K562 (cell line): ENCODE results near the gene C2CD5. TPM values are rescaled to one million over a fixed set of nuclear protein-coding genes. Genes with fewer than 3 reads are reported as not detected.

ENCODE experiments used
- ATAC-seq: fragments of 200-7000 bp; cut with Tn5 transposase; 3 replicates; pipeline ENCODE4 v1.9.1; 2020; ENCODE audit warnings: moderate library complexity
- BruUV-seq: library from RNA; stranded (reverse); fragments of 400-500 nt; replicated peaks from 2 replicates; lab custom pipeline; 2021; lab: Mats Ljungman, UMichigan
- CTCF ChIA-PET: fragments of 300-600 bp; formaldehyde crosslinking; extraction: SDS; loops from one replicate; lab custom pipeline; 2021; ENCODE audit warnings: low intra/inter-chr PET ratio; lab: Yijun Ruan, JAX
- POLR2A ChIA-PET: fragments of 300-600, 350-650 bp; sonication (Branson Sonifier 250); formaldehyde crosslinking; extraction: SDS; loops from one replicate; lab custom pipeline; 2021; ENCODE audit warnings: antibody characterized with exemption, inconsistent platforms; lab: Yijun Ruan, JAX
- DNase-seq, 4 experiments: peaks; one replicate each; pipeline versions ENCODE4 v3.0.0 to v3.0.0-alpha.2; 2011 to 2018; ENCODE audit warnings: low spot score in 3 of 4, mixed read lengths in 3 of 4; ENCODE audit errors: extremely low read depth in 1 of 4
- FAIRE-seq: peaks from 2 replicates; lab custom pipeline; 2011; peaks lifted over from hg19 to GRCh38; lab: Jason Lieb, UNC
- H2AFZ ChIP-seq: 2 replicates; pipeline ENCODE4 v1.6.0; 2011; ENCODE audit warnings: low read depth, low read length, control low read depth, inconsistent platforms
- H3K27ac ChIP-seq: fragments of 200-600 bp; 3 replicates; pipeline ENCODE4 v1.8.0; 2011; ENCODE audit warnings: low read depth, mild to moderate bottlenecking, control low read depth, inconsistent platforms, low read length, moderate library complexity, mixed read lengths; ENCODE audit errors: extremely low read depth
- H3K27me3 ChIP-seq, 2 experiments: fragments of 300-600 bp in 1 of 2; 2 replicates in 1 of 2; 3 replicates in 1 of 2; pipeline versions ENCODE4 v1.6.0 to v1.8.0; 2011; ENCODE audit warnings: inconsistent platforms in 2 of 2, low read length in 2 of 2, mild to moderate bottlenecking in 1 of 2, mixed read lengths in 1 of 2, moderate library complexity in 1 of 2; ENCODE audit not compliant: control insufficient read depth in 2 of 2, insufficient read depth in 2 of 2
- H3K36me3 ChIP-seq: fragments of 300-600 bp; 3 replicates; pipeline ENCODE4 v1.8.0; 2011; ENCODE audit warnings: mild to moderate bottlenecking, low read length, inconsistent platforms; ENCODE audit not compliant: control insufficient read depth, insufficient read depth
- H3K4me1 ChIP-seq, 2 experiments: fragments of 200-600 bp in 1 of 2; replicated peaks in 1 of 2; 2 replicates in 1 of 2; 3 replicates in 1 of 2; pipeline versions ENCODE4 v1.5.1 to v1.8.0; 2011; ENCODE audit warnings: inconsistent platforms in 2 of 2, low read length in 2 of 2, mild to moderate bottlenecking in 1 of 2, mixed read lengths in 1 of 2, moderate library complexity in 1 of 2; ENCODE audit not compliant: control insufficient read depth in 2 of 2, insufficient read depth in 2 of 2
- H3K4me2 ChIP-seq: 2 replicates; pipeline ENCODE4 v1.6.1; 2011; ENCODE audit warnings: low read length, control low read depth, inconsistent platforms, mixed read lengths; ENCODE audit not compliant: insufficient read depth
- H3K4me3 ChIP-seq: fragments of 200-600 bp; sonication (generic), shearing (Covaris generic); 2 replicates; pipeline ENCODE4 v1.5.1; 2016; ENCODE audit warnings: control low read depth, inconsistent platforms
- H3K79me2 ChIP-seq: fragments of 200-600 bp; 3 replicates; pipeline ENCODE4 v1.8.0; 2011; ENCODE audit warnings: low read length, inconsistent platforms; ENCODE audit not compliant: control insufficient read depth, insufficient read depth
- H3K9ac ChIP-seq, 2 experiments: 2 replicates each; pipeline versions ENCODE4 v1.6.0 to v1.6.1; 2011; ENCODE audit warnings: low read depth in 2 of 2, low read length in 2 of 2, control low read depth in 1 of 2, inconsistent platforms in 1 of 2, mild to moderate bottlenecking in 1 of 2, mixed read lengths in 1 of 2; ENCODE audit not compliant: insufficient read depth in 1 of 2
- H3K9me1 ChIP-seq: one replicate; pipeline ENCODE4 v1.6.0; 2011; ENCODE audit warnings: inconsistent platforms, mild to moderate bottlenecking, low read length, moderate library complexity; ENCODE audit not compliant: control insufficient read depth, insufficient read depth
- H3K9me3 ChIP-seq: replicated peaks from 2 replicates; pipeline ENCODE4 v1.5.1; 2011; ENCODE audit warnings: low read depth, low read length, inconsistent platforms; ENCODE audit not compliant: control insufficient read depth, insufficient read depth
- H4K20me1 ChIP-seq: replicated peaks from 2 replicates; pipeline ENCODE4 v1.6.1; 2011; ENCODE audit warnings: low read length, inconsistent platforms, mixed read lengths; ENCODE audit not compliant: control insufficient read depth, insufficient read depth
- FOXP1 ChIP-seq: sonication (generic); formaldehyde crosslinking; IDR thresholded peaks from 2 replicates; pipeline ENCODE4 v1.8.0; 2022; ENCODE audit warnings: mild to moderate bottlenecking, missing genetic modification reagents
- GMEB1 ChIP-seq: fragments of 250-450 bp; sonication (Bioruptor Pico); IDR thresholded peaks from 2 replicates; pipeline ENCODE4 v1.4.0; 2020; ENCODE audit warnings: mild to moderate bottlenecking
- MIER1 ChIP-seq: fragments of 450-650 bp; IDR thresholded peaks from 2 replicates; pipeline ENCODE4 v1.6.1; 2016; ENCODE audit warnings: antibody characterized with exemption, mild to moderate bottlenecking, low read depth
- PTRF ChIP-seq: fragments of 450-650 bp; IDR thresholded peaks from 2 replicates; pipeline ENCODE4 v1.6.1; 2016; ENCODE audit warnings: mild to moderate bottlenecking, missing genetic modification characterization, missing compliant biosample characterization
- RBM39 ChIP-seq: fragments of 200-400 bp; formaldehyde crosslinking; optimal IDR thresholded peaks from 2 replicates; pipeline ENCODE3; 2018; ENCODE audit warnings: low read depth, low read length
- ZC3H11A ChIP-seq: IDR thresholded peaks from 2 replicates; pipeline ENCODE4 v1.6.1; 2012; ENCODE audit warnings: low read depth, low read length, improper control_type of control experiment
- ZFPM2 ChIP-seq: fragments of 250-450 bp; sonication (Bioruptor Pico); IDR thresholded peaks from 2 replicates; pipeline ENCODE4 v1.5.1; 2022; ENCODE audit warnings: mild to moderate bottlenecking
- WGBS: fragments of 100-300 bp; shearing (Covaris generic); methylation state at CpG from one replicate; pipeline ENCODE4 v1.1.6; 2016; ENCODE audit warnings: low coverage, mixed read lengths; ENCODE audit not compliant: insufficient coverage; ENCODE audit errors: missing lambda C conversion rate; 5-methylcytosine and 5-hydroxymethylcytosine counted together
- in situ Hi-C: fragments of 300-500 bp; cut with MboI; formaldehyde crosslinking; loops from 4 replicates; pipeline ENCODE4 v1.15.0; 2018; ENCODE audit warnings: inconsistent platforms, mixed read lengths
- intact Hi-C: fragments of 100-400 bp; cut with micrococcal nuclease; formaldehyde crosslinking; loops from 2 replicates; pipeline ENCODE4 v1.14.2; 2022
- polyA plus RNA-seq, 8 experiments: library from polyadenylated mRNA; depleted of rRNA in 4 of 8; stranded (reverse) in 5 of 8; unstranded in 3 of 8; fragments of >200 nt; fragmentation: Nextera tagmentation in 2 of 8; fragmentation: Illumina TruSeq in 1 of 8; extraction: Ambion mirVana in 2 of 8; extraction: Trizol in 1 of 8; gene quantifications; 2 replicates each; pipeline versions ENCODE4 v1.2.1 to v1.2.3, GENCODE V29; 2011 to 2014; ENCODE audit warnings: inconsistent platforms in 1 of 8, missing spikeins in 1 of 8
- total RNA-seq, 7 experiments: library from RNA; depleted of rRNA in 6 of 7; stranded (reverse); fragments of >200 nt in 6 of 7; fragmentation: Illumina TruSeq in 2 of 7; extraction: Trizol in 2 of 7; gene quantifications; 2 replicates each; pipeline versions ENCODE4 v1.2.1 to v1.2.3, GENCODE V29; 2011 to 2021; ENCODE audit warnings: low replicate concordance in 1 of 7
- TF ChIP-seq, protein P1 (sequence below): fragments of 250-450 bp; sonication (Bioruptor Pico); IDR thresholded peaks from 2 replicates; pipeline ENCODE4 v1.4.0; 2020; ENCODE audit warnings: borderline replicate concordance

C2CD5 gene
- total and polyA plus RNA-seq, 9 of the 15 experiments (the other 6 are each of a cell fraction or from before 2014, with no cell fraction given), result 5.1 to 24.1 (median 14.3) TPM

DNA sequence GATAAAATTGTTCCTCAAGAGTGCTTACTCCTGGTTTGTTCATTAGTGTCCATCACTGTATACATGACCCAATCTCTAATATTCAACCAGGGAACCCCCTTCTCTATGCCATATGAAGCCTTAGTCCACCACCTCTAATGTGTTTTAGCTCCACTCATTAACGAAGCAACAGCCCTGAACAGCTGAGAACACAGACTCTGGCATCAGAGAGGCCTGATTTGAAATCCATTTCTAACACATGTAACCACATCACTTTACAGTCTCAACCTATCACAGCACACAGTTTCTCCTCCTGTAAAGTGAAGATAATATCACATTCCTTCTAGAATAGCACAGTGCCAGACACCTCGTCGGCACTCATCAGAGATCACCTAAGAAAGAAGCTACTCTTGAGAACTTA is 64.3 kb downstream of the C2CD5 start:
- DNase-seq (peak in 1 of 4 experiments; percentile 2), ATAC-seq (no peak; the same call in 2 of the 3 replicates), FAIRE-seq (no peak)
- Histone ChIP-seq H3K4me3 (no peak overlapping the region), H3K4me2 (no peak overlapping the region), H3K36me3 (peaks cover 27% of the 10 kb centered on the region; the same call in 2 of the 3 replicates), H3K9me1 (no peaks in the 10 kb centered on the region), H3K27ac (no peak overlapping the region), H3K27me3 (no peaks in the 10 kb centered on the region), H2AFZ (no peak overlapping the region), H3K9me3 (no peaks in the 10 kb centered on the region; the same call in 1 of the 2 replicates), H3K9ac (no peak overlapping the region), H3K4me1 (no peaks in the 10 kb centered on the region), H4K20me1 (no peaks in the 10 kb centered on the region), H3K79me2 (no peaks in the 10 kb centered on the region)
- in situ Hi-C loops (no loop called here), intact Hi-C loops (no loop called here)
- WGBS, result 47% methylated on average over 3 of the region's 3 CpGs
- no peak for TF ChIP-seq ZFPM2 (CRISPR knock-in tag)
- TF ChIP-seq PTRF (tag), result no peak
- TF ChIP-seq GMEB1 (CRISPR knock-in tag), result no peak
- TF ChIP-seq FOXP1 (CRISPR knock-in tag), result no peak
- no peak for TF ChIP-seq MIER1
- TF ChIP-seq, protein P1, sequence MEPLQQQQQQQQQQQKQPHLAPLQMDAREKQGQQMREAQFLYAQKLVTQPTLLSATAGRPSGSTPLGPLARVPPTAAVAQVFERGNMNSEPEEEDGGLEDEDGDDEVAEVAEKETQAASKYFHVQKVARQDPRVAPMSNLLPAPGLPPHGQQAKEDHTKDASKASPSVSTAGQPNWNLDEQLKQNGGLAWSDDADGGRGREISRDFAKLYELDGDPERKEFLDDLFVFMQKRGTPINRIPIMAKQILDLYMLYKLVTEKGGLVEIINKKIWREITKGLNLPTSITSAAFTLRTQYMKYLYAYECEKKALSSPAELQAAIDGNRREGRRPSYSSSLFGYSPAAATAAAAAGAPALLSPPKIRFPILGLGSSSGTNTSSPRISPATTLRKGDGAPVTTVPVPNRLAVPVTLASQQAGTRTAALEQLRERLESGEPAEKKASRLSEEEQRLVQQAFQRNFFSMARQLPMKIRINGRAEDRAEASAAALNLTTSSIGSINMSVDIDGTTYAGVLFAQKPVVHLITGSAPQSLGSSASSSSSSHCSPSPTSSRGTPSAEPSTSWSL (CRISPR knock-in tag), result no peak
- no peak for TF ChIP-seq RBM39
- TF ChIP-seq ZC3H11A, result no peak
- BruUV-seq, result no TSS peak
- POLR2A ChIA-PET, result no interaction called here
- CTCF ChIA-PET, result no interaction called here
